Measurements from ENCODE around the gene TEX9.

The TEX9 gene

DNA sequence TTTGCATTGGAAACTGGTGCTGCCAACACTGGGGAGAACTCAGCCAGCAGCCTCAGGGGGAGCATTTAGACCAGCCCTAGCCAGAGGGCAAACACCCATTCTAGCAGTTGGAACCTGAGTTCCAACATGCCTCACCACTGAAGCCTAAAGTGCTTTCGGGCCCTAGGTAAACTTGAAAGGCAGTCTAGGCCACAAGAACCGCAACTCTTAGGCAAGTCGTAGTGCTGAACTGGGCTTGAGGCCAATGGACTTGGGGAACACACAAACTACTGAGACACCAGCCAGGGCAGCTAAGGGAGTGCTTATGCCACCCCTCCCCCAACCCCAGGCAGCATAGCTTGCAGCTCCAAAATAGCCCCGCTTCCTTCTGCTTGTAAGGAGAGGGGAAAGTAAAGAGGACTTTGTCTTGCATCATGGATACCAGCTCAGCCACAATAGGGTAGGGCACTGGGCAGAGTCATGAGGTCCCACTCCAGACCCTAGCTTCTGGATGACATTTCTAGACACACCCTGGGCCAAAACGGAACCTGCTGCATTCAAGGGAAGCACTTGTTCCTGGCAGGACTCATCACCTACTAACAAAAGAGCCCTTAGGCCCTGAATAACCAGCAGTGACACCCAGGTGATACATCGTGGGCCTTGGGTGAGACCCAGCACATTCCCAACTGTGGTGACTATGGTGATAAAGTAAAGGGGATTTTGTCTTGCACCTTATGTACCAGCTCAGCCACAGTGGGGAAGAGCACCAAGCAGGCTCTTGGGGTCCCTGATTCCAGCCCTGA, 37.3 kb upstream of the TEX9 start:
- no peak overlapping the region for H3K4me3 ChIP-seq (ENCODE audit: control insufficient read depth, low read depth, low read length)
- no peak for DNase-seq (ENCODE audit: low read depth)
- no peak for TF ChIP-seq CTCF (IDR thresholded peaks at IDR 0.05; ENCODE audit: control insufficient read depth, insufficient read depth, low read depth, low read length, missing control alignments)

DNA sequence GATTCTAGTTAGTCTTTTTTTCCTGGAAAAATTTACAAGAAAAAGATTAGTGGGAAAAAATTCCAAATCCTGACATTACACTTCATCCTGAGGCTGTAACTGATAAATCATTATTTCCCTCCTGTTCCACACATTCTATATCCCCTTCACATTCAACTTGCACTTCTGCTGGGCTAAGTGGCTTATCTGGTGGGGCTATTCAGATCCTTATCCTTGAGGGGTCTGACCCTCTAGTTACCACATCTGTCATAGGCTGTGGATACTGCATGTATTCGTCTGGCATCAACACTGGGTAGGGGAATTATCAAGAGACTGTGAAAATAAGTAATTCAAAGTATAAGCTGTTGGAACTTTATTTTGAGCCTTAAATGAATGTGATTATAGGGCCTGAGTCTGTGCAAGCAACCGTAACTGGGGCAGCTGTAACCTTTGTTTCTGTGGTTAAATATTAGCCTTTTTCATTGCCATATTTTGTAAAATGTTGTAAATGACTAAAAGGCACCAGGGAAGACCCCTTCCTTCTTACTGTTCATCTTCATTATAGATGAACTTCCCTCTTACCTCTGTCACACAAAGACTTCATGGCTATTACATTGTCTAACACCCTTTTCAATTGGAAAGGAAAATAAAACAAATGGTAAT, 28.0 kb upstream of the TEX9 start:
- no peak for DNase-seq (ENCODE audit: low read depth)
- no peak for TF ChIP-seq CTCF (IDR thresholded peaks at IDR 0.05; ENCODE audit: control insufficient read depth, insufficient read depth, low read depth, low read length, missing control alignments)
- H3K4me3 ChIP-seq (ENCODE audit: control insufficient read depth, low read depth, low read length): no peak overlapping the region

DNA sequence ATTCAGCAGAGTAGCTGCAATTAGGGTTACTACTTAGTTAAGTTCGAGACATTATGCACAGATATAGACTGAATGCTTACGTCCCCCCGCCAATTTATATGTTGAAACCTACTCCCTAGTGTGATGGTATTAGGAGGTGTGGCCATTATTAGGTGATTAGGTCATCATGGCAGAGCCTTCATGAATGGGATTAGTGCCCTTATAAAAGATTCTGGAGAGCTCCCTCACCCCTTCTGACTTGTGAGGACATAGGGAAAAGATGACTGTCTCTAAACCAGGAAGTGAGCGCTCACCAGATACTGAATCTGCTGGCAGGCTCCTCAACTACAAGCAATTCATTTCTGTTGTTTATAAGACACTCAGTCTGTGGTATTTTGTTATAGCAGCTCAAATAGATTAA, 25.6 kb upstream of the TEX9 start:
- H3K4me3 ChIP-seq (ENCODE audit: control insufficient read depth, low read depth, low read length): no peak overlapping the region
- DNase-seq (ENCODE audit: low read depth): no peak
- TF ChIP-seq CTCF (IDR thresholded peaks at IDR 0.05; ENCODE audit: control insufficient read depth, insufficient read depth, low read depth, low read length, missing control alignments): no peak

- DNase-seq (ENCODE audit: low read depth): no peak
- no peak overlapping the region for H3K4me3 ChIP-seq (ENCODE audit: control insufficient read depth, low read depth, low read length)
- TF ChIP-seq CTCF (IDR thresholded peaks at IDR 0.05; ENCODE audit: control insufficient read depth, insufficient read depth, low read depth, low read length, missing control alignments): no peak
These were observed 24.0 kb upstream of the TEX9 start for GRCh38 chr15:56341201-56341600.

GRCh38 chr15:56342653-56343052, 22.6 kb upstream of the TEX9 start:
- no peak for DNase-seq (ENCODE audit: low read depth)
- TF ChIP-seq CTCF (IDR thresholded peaks at IDR 0.05; ENCODE audit: control insufficient read depth, insufficient read depth, low read depth, low read length, missing control alignments): no peak
- H3K4me3 ChIP-seq (ENCODE audit: control insufficient read depth, low read depth, low read length): no peak overlapping the region

GRCh38 chr15:56343879-56344278, 21.3 kb upstream of the TEX9 start:
- TF ChIP-seq CTCF (IDR thresholded peaks at IDR 0.05; ENCODE audit: control insufficient read depth, insufficient read depth, low read depth, low read length, missing control alignments): no peak

More at GRCh38 chr15:56343879-56344278, 21.3 kb upstream of the TEX9 start:
- no peak for DNase-seq (ENCODE audit: low read depth)
- no peak overlapping the region for H3K4me3 ChIP-seq (ENCODE audit: control insufficient read depth, low read depth, low read length)
